Endothelial cell (in vitro differentiated cells): ENCODE data around the gene PDS5A. TPM values are rescaled to one million over a fixed set of nuclear protein-coding genes. Genes with fewer than 3 reads are reported as not detected.

Experiments used
- DNase-seq: peaks from one replicate; pipeline ENCODE4 v3.0.0; 2021; ENCODE audit warnings: low spot score
- H3K27ac Mint-ChIP-seq: one replicate; pipeline ENCODE4 v1.8.0; 2021; ENCODE audit warnings: mixed read lengths, inconsistent platforms; ENCODE audit not compliant: unreplicated experiment
- H3K27me3 Mint-ChIP-seq: one replicate; pipeline ENCODE4 v1.8.0; 2021; ENCODE audit warnings: mild to moderate bottlenecking, moderate library complexity, mixed read lengths, inconsistent platforms; ENCODE audit not compliant: unreplicated experiment
- H3K36me3 Mint-ChIP-seq: one replicate; pipeline ENCODE4 v1.8.0; 2021; ENCODE audit warnings: mild to moderate bottlenecking, low read depth, mixed read lengths, inconsistent platforms; ENCODE audit not compliant: unreplicated experiment
- H3K4me1 Mint-ChIP-seq: one replicate; pipeline ENCODE4 v1.8.0; 2021; ENCODE audit warnings: mild to moderate bottlenecking, mixed read lengths, inconsistent platforms; ENCODE audit not compliant: unreplicated experiment
- H3K4me3 Mint-ChIP-seq: one replicate; pipeline ENCODE4 v1.8.0; 2021; ENCODE audit warnings: mild to moderate bottlenecking, mixed read lengths, inconsistent platforms; ENCODE audit not compliant: unreplicated experiment
- H3K9me3 Mint-ChIP-seq: one replicate; pipeline ENCODE4 v1.8.0; 2021; ENCODE audit warnings: mixed read lengths, inconsistent platforms; ENCODE audit not compliant: unreplicated experiment
- CTCF ChIP-seq: fragments of 200-600 bp; sonication (generic); IDR thresholded peaks from one replicate; pipeline ENCODE4 v1.5.0; 2021; ENCODE audit warnings: antibody characterized with exemption; ENCODE audit not compliant: unreplicated experiment
- total RNA-seq: library from RNA; stranded (reverse); fragmentation: NEBNext Ultra II Directional; extraction: Animal tissue kit (Norgen Biotek cat#: 25700); gene quantifications from one replicate; pipeline ENCODE4 v1.2.1, GENCODE V29; 2021; ENCODE audit not compliant: unreplicated experiment

Gene PDS5A
- total RNA-seq, 1 donor from 2014 or later = 57.1 TPM

- TF ChIP-seq CTCF = no peak
- Mint-ChIP-seq H3K4me3 (no peak overlapping the region), H3K9me3 (no peaks in the 10 kb centered on the region), H3K4me1 (no peaks in the 10 kb centered on the region), H3K36me3 (no peaks in the 10 kb centered on the region), H3K27me3 (no peaks in the 10 kb centered on the region), H3K27ac (peak overlapping the region; percentile 21)
- DNase-seq = no peak
Measured at GRCh38 chr4:39987485-39987884, 9.8 kb upstream of the PDS5A start.

- Mint-ChIP-seq H3K27me3 (peaks cover 7% of the 10 kb centered on the region), H3K36me3 (peaks cover 17% of the 10 kb centered on the region), H3K9me3 (no peaks in the 10 kb centered on the region), H3K4me1 (peaks cover 12% of the 10 kb centered on the region), H3K27ac (no peak overlapping the region), H3K4me3 (no peak overlapping the region)
- TF ChIP-seq CTCF = no peak
- DNase-seq = no peak
Measured at GRCh38 chr4:39978904-39979303, 1.2 kb upstream of the PDS5A start.

GRCh38 chr4:39978378-39978775, 666 bp upstream of the PDS5A start:
- peak overlapping the region; percentile 94 for H3K4me3 Mint-ChIP-seq
- peak overlapping the region; percentile 95 for H3K27ac Mint-ChIP-seq
- H3K4me1 Mint-ChIP-seq = peaks cover 12% of the 10 kb centered on the region
- H3K27me3 Mint-ChIP-seq = peaks cover 7% of the 10 kb centered on the region
- peaks cover 20% of the 10 kb centered on the region for H3K36me3 Mint-ChIP-seq
- TF ChIP-seq CTCF = no peak
- no peak for DNase-seq
- H3K9me3 Mint-ChIP-seq = no peaks in the 10 kb centered on the region

- no peak for TF ChIP-seq CTCF
- Mint-ChIP-seq H3K9me3 (no peaks in the 10 kb centered on the region), H3K36me3 (peaks cover 24% of the 10 kb centered on the region), H3K4me1 (peaks cover 12% of the 10 kb centered on the region), H3K27ac (no peak overlapping the region), H3K27me3 (peaks cover 7% of the 10 kb centered on the region), H3K4me3 (peak overlapping the region; percentile 94)
- DNase-seq = peak; percentile 50
Measured at GRCh38 chr4:39976945-39977488, 694 bp downstream of the PDS5A start.

GRCh38 chr4:39976141-39976944, 1.4 kb downstream of the PDS5A start:
- H3K4me3 Mint-ChIP-seq = peak overlapping the region; percentile 94
- peak overlapping the region; percentile 86 for H3K27ac Mint-ChIP-seq
- TF ChIP-seq CTCF = peak; percentile 77
- H3K27me3 Mint-ChIP-seq = peaks cover 7% of the 10 kb centered on the region
- H3K36me3 Mint-ChIP-seq = peaks cover 24% of the 10 kb centered on the region
- H3K4me1 Mint-ChIP-seq = peaks cover 12% of the 10 kb centered on the region
- no peaks in the 10 kb centered on the region for H3K9me3 Mint-ChIP-seq
- peak; percentile 74 for DNase-seq
